K562 (cell line): ENCODE data around the gene SRMS.

Experiments
- BMI1 ChIP-seq: fragments of 150-350 bp; IDR thresholded peaks from 2 replicates; pipeline ENCODE4 v1.6.1; 2014; ENCODE audit warnings: low read length
- CREB1 ChIP-seq, 2 experiments: sonication (generic) in 1 of 2; formaldehyde crosslinking in 1 of 2; IDR thresholded peaks; 2 replicates each; pipeline versions ENCODE4 v1.6.1 to v1.8.0; 2012 to 2022; ENCODE audit warnings: inconsistent platforms in 1 of 2, mild to moderate bottlenecking in 1 of 2, missing genetic modification reagents in 1 of 2, moderate library complexity in 1 of 2
- CTCF ChIP-seq, 3 experiments: IDR thresholded peaks in 2 of 3; conservative IDR thresholded peaks in 1 of 3; 2 replicates each; pipeline ENCODE4 v1.5.1; 2011 to 2012; ENCODE audit warnings: low read length in 3 of 3, mild to moderate bottlenecking in 3 of 3, control low read depth in 2 of 3, improper control_type of control experiment in 1 of 3, inconsistent platforms in 1 of 3, low read depth in 1 of 3, mixed read lengths in 1 of 3, moderate library complexity in 1 of 3; ENCODE audit not compliant: insufficient read depth in 2 of 3
- JUND ChIP-seq, 2 experiments: IDR thresholded peaks; 2 replicates in 1 of 2; 3 replicates in 1 of 2; pipeline ENCODE4 v1.6.1; 2011; ENCODE audit warnings: borderline replicate concordance in 2 of 2, low read depth in 2 of 2, low read length in 2 of 2, improper control_type of control experiment in 1 of 2, missing biosample characterization in 1 of 2, missing genetic modification characterization in 1 of 2, missing genetic modification reagents in 1 of 2
- MTA1 ChIP-seq: fragments of 450-650 bp; IDR thresholded peaks from 2 replicates; pipeline ENCODE4 v1.6.1; 2017; ENCODE audit warnings: borderline replicate concordance
- POLR2A ChIP-seq: fragments of 450-650 bp; conservative IDR thresholded peaks from 2 replicates; pipeline ENCODE4 v1.6.1; 2016
- RBM34 ChIP-seq: fragments of 200-400 bp; formaldehyde crosslinking; IDR thresholded peaks from 2 replicates; pipeline ENCODE4 v1.6.1; 2018; ENCODE audit warnings: low read length, borderline replicate concordance; ENCODE audit not compliant: insufficient read depth
- TGIF2 ChIP-seq: sonication (generic); formaldehyde crosslinking; IDR thresholded peaks from 2 replicates; pipeline ENCODE4 v1.8.1; 2022; ENCODE audit warnings: mild to moderate bottlenecking, missing genetic modification reagents, moderate library complexity
- ZNF274 ChIP-seq: IDR thresholded peaks from 2 replicates; pipeline ENCODE4 v1.6.1; 2011; ENCODE audit warnings: low read depth, mild to moderate bottlenecking, low read length, moderate library complexity, borderline replicate concordance
- TF ChIP-seq, protein P1 (sequence below), 2 experiments: fragments of 450-650 bp in 1 of 2; sonication (generic) in 1 of 2; formaldehyde crosslinking in 1 of 2; IDR thresholded peaks; 2 replicates each; pipeline versions ENCODE4 v1.7.1 to v1.9.0; 2016 to 2022; ENCODE audit warnings: inconsistent platforms in 1 of 2, mild to moderate bottlenecking in 1 of 2, missing genetic modification reagents in 1 of 2
- TF ChIP-seq, protein P2 (sequence below): sonication (generic); formaldehyde crosslinking; IDR thresholded peaks from 2 replicates; pipeline ENCODE4 v1.8.1; 2023; ENCODE audit warnings: mild to moderate bottlenecking, missing genetic modification reagents

DNA sequence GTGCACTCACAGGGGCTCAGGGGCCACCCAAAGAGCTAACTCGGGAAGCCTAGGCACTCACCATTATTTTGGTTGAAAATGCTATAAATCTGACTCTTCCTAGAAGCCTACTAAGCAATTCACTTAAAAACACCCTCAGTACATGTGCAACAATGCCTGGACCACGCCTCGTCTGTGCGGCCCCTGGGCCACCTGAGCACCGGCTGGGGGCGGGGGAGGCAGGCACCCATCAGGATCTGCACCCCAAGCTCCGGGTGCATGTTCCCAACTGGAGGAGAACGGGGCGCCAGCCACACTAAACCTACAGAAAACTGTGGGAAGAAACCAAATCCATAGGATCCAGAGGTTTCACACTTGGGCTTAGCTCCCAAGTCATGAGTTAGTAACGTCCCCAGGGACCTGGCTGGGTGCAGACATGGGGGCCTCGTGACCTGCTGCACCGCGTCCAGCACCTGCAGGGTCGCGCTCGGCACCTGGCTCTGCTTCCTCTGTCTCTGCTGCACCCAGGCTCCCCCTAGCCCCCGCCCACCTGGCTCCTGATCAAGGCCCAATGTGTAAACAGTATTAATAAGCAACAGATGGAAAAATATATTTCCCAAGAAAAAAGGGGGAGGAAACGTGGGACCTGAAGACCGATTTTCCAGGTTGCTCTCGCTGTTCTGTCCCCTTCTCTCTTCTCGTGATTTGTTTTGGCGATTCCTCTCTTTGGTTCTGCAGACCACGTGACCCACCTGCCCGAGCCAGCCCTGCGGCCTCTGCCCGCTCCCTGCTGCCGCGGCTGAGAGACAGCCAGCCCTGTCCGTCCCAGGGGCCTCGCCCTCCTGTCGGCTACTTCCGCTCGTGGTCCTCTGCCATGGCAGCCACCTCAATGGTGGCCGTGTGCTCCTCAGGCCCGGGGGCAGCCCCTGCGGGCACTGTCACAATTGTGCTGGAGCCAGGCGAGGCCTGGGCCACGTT lies 42.0 kb upstream of the SRMS start:
- TF ChIP-seq CTCF (IDR thresholded peaks at IDR 0.05 in 2 of 3, conservative IDR thresholded peaks at IDR 0.05 in 1 of 3; ENCODE audit: insufficient read depth in 2 of 3, low read depth in 1 of 3, low read length in 3 of 3) = no peak
- no peak for TF ChIP-seq ZNF274
- TF ChIP-seq, protein P1, sequence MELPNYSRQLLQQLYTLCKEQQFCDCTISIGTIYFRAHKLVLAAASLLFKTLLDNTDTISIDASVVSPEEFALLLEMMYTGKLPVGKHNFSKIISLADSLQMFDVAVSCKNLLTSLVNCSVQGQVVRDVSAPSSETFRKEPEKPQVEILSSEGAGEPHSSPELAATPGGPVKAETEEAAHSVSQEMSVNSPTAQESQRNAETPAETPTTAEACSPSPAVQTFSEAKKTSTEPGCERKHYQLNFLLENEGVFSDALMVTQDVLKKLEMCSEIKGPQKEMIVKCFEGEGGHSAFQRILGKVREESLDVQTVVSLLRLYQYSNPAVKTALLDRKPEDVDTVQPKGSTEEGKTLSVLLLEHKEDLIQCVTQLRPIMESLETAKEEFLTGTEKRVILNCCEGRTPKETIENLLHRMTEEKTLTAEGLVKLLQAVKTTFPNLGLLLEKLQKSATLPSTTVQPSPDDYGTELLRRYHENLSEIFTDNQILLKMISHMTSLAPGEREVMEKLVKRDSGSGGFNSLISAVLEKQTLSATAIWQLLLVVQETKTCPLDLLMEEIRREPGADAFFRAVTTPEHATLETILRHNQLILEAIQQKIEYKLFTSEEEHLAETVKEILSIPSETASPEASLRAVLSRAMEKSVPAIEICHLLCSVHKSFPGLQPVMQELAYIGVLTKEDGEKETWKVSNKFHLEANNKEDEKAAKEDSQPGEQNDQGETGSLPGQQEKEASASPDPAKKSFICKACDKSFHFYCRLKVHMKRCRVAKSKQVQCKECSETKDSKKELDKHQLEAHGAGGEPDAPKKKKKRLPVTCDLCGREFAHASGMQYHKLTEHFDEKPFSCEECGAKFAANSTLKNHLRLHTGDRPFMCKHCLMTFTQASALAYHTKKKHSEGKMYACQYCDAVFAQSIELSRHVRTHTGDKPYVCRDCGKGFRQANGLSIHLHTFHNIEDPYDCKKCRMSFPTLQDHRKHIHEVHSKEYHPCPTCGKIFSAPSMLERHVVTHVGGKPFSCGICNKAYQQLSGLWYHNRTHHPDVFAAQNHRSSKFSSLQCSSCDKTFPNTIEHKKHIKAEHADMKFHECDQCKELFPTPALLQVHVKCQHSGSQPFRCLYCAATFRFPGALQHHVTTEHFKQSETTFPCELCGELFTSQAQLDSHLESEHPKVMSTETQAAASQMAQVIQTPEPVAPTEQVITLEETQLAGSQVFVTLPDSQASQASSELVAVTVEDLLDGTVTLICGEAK (IDR thresholded peaks at IDR 0.05) = no peak
- TF ChIP-seq, protein P1 (CRISPR knock-in tag; IDR thresholded peaks at IDR 0.05) = no peak
- no peak for TF ChIP-seq POLR2A
- TF ChIP-seq RBM34 = no peak
- TF ChIP-seq, protein P2, sequence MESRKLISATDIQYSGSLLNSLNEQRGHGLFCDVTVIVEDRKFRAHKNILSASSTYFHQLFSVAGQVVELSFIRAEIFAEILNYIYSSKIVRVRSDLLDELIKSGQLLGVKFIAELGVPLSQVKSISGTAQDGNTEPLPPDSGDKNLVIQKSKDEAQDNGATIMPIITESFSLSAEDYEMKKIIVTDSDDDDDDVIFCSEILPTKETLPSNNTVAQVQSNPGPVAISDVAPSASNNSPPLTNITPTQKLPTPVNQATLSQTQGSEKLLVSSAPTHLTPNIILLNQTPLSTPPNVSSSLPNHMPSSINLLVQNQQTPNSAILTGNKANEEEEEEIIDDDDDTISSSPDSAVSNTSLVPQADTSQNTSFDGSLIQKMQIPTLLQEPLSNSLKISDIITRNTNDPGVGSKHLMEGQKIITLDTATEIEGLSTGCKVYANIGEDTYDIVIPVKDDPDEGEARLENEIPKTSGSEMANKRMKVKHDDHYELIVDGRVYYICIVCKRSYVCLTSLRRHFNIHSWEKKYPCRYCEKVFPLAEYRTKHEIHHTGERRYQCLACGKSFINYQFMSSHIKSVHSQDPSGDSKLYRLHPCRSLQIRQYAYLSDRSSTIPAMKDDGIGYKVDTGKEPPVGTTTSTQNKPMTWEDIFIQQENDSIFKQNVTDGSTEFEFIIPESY (CRISPR knock-in tag) = no peak
- no peak for TF ChIP-seq CREB1 (IDR thresholded peaks at IDR 0.05)
- TF ChIP-seq CREB1 (CRISPR knock-in tag; IDR thresholded peaks at IDR 0.05) = no peak
- TF ChIP-seq JUND (IDR thresholded peaks at IDR 0.05; ENCODE audit: borderline replicate concordance, low read depth, low read length) = no peak
- TF ChIP-seq JUND (tag; IDR thresholded peaks at IDR 0.05; ENCODE audit: borderline replicate concordance, low read depth, low read length) = no peak
- no peak for TF ChIP-seq MTA1
- no peak for TF ChIP-seq BMI1
- no peak for TF ChIP-seq TGIF2 (CRISPR knock-in tag)
